ENCODE results near the gene C16orf92. TPM values are rescaled to one million over a fixed set of nuclear protein-coding genes. Genes with fewer than 3 reads are reported as not detected.

Gene C16orf92
- total RNA-seq, 3 donors from 2014 or later: not detected

- TF ChIP-seq POLR2A (IDR thresholded peaks at IDR 0.05) (no peak), CTCF (IDR thresholded peaks at IDR 0.05) (no peak), POLR2AphosphoS5 (IDR thresholded peaks at IDR 0.05) (no peak)
- H3K4me3 ChIP-seq: no peak overlapping the region
- H3K27me3 ChIP-seq: no peaks in the 10 kb centered on the region
- peaks cover 0 to 3% of the 10 kb centered on the region in 2 donors for H3K4me1 ChIP-seq
- H3K27ac ChIP-seq: no peak overlapping the region
- H3K36me3 ChIP-seq: peaks cover 15% of the 10 kb centered on the region
- H3K9me3 ChIP-seq: no peaks in the 10 kb centered on the region
- no peak for DNase-seq (ENCODE audit: low spot score in 2 of 2)
- intact Hi-C loops (cut with DNase I; ENCODE audit: low total_unique reads): no loop called here
Measured at GRCh38 chr16:29989111-29989858, 33.7 kb upstream of the C16orf92 start.

- Histone ChIP-seq H3K9me3 (no peaks in the 10 kb centered on the region), H3K27ac (no peak overlapping the region), H3K4me3 (no peak overlapping the region), H3K27me3 (no peaks in the 10 kb centered on the region), H3K4me1 (peaks cover 0 to 10% of the 10 kb centered on the region in 2 donors), H3K36me3 (peaks cover 15% of the 10 kb centered on the region)
- intact Hi-C loops (cut with DNase I; ENCODE audit: low total_unique reads): no loop called here
- DNase-seq (ENCODE audit: low spot score in 2 of 2): no peak
- no peak for TF ChIP-seq POLR2A (IDR thresholded peaks at IDR 0.05)
Measured at GRCh38 chr16:29990034-29990433, 33.0 kb upstream of the C16orf92 start.

GRCh38 chr16:29990883-29991570 lies 32.0 kb upstream of the C16orf92 start:
- no peak overlapping the region for H3K27ac ChIP-seq
- H3K36me3 ChIP-seq: peaks cover 14% of the 10 kb centered on the region
- TF ChIP-seq POLR2A (IDR thresholded peaks at IDR 0.05) (no peak), POLR2AphosphoS5 (IDR thresholded peaks at IDR 0.05) (no peak), CTCF (IDR thresholded peaks at IDR 0.05) (no peak)
- H3K27me3 ChIP-seq: no peaks in the 10 kb centered on the region
- DNase-seq (ENCODE audit: low spot score in 2 of 2): no peak
- H3K4me3 ChIP-seq: no peak overlapping the region
- no peaks in the 10 kb centered on the region for H3K9me3 ChIP-seq
- H3K4me1 ChIP-seq: peaks cover 0 to 10% of the 10 kb centered on the region in 2 donors
- intact Hi-C loops (cut with DNase I; ENCODE audit: low total_unique reads): no loop called here

GRCh38 chr16:29991571-29991904 lies 31.5 kb upstream of the C16orf92 start:
- no peak for TF ChIP-seq CTCF (IDR thresholded peaks at IDR 0.05)
- no peak for TF ChIP-seq POLR2A (IDR thresholded peaks at IDR 0.05)
- no peak for TF ChIP-seq POLR2AphosphoS5 (IDR thresholded peaks at IDR 0.05)
- Histone ChIP-seq H3K4me1 (peaks cover 0 to 10% of the 10 kb centered on the region in 2 donors), H3K27ac (no peak overlapping the region), H3K27me3 (no peaks in the 10 kb centered on the region), H3K4me3 (no peak overlapping the region), H3K9me3 (no peaks in the 10 kb centered on the region), H3K36me3 (peaks cover 9% of the 10 kb centered on the region)
- no peak for DNase-seq (ENCODE audit: low spot score in 2 of 2)
- intact Hi-C loops (cut with DNase I; ENCODE audit: low total_unique reads): no loop called here

- peaks cover 4 to 10% of the 10 kb centered on the region in 2 donors for H3K4me1 ChIP-seq
- peaks cover 5% of the 10 kb centered on the region for H3K36me3 ChIP-seq
- no peak overlapping the region for H3K27ac ChIP-seq
- intact Hi-C loops (cut with DNase I; ENCODE audit: low total_unique reads): no loop called here
- no peaks in the 10 kb centered on the region for H3K27me3 ChIP-seq
- no peaks in the 10 kb centered on the region for H3K9me3 ChIP-seq
- TF ChIP-seq POLR2A (IDR thresholded peaks at IDR 0.05) (no peak), POLR2AphosphoS5 (IDR thresholded peaks at IDR 0.05) (no peak), CTCF (IDR thresholded peaks at IDR 0.05) (no peak)
- no peak overlapping the region for H3K4me3 ChIP-seq
- DNase-seq (ENCODE audit: low spot score in 2 of 2): no peak
Measured at GRCh38 chr16:29992344-29992967, 30.5 kb upstream of the C16orf92 start.
